Activated naive CD4-positive, alpha-beta T cell treated with anti-CD3 and anti-CD28 coated beads, Interleukin-2, amount 10 ng/mL, durations not matched to agents 5 hours and 36 hours (primary cell): ENCODE measurements around the gene PRDM7. TPM values are rescaled to one million over a fixed set of nuclear protein-coding genes. Genes with fewer than 3 reads are reported as not detected.

Experiments used
- total RNA-seq, 2 experiments: library from RNA; stranded (reverse); gene quantifications; one replicate each; pipeline ENCODE4 v1.2.3, GENCODE V29; 2021

Gene PRDM7
- total RNA-seq: not detected

GRCh38 chr16:90077240-90077756, at the start of gene PRDM7:
TSS of gene PRDM7 (minus strand) at chr16:90077331. CDS start at chr16:90075910, 1,421 bp downstream.

DNA sequence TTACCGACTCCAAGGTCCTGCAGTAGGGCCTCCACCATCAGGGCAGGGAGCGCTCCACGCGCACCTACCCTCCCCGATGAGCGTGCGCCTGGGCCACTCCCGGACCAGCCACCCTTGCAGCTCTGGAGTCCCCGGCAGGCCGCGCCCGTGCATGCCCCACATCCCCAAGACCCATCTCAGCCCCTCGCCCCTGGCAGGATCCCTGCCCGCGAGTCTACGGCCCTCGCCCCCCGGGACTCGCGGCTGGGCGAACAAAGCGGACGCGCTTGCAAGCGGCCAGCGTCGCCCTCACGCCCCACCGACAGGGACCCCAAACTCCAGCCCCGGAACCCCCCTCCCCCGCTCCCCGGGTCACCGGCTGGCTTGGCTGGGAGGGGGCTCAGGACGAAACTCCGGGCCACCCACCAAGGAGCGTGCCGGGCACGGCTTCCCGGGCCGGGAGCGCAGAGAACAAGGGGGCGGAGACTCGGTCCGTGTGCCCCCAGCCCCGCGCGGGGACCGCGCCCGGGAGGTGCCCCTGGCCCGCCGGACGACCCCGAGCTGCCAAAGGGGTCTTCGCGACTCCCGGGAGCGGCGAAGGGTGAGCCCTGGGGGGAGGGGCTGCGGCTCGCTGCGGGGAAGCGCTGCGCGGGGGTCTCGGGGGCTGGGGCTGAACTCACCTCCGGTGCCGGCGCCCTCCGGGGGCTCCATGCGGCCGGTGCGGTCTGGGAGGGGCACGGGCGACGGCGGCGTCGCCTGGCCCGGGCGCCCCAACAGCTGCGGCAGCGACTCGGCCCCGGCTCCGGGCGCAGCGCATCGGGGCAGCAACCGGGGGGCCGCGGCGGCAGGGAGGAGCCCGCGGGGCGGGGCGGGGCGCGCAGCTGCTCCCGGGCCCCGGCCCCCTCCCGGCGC, 58.2 kb downstream of the PRDM7 start, which contains the start of gene DBNDD1:
Gene DBNDD1, minus strand, starts transcription at position 805 of the 891 bp plus-strand sequence. Its CDS starts 115 bp downstream, at position 690.

Other genes starting within 250 kb of the PRDM7 start
- gene SPIRE2, start 248.9 kb downstream of the PRDM7 start, total RNA-seq: 1 to 10 TPM; 1.3 to 1.5 TPM
- gene TCF25, start 203.7 kb downstream of the PRDM7 start, total RNA-seq: 100 to 1,000 TPM; 177 to 190 TPM
- 1 to 10 TPM; 4.7 to 4.9 TPM for gene MC1R, start 158.5 kb downstream of the PRDM7 start, total RNA-seq
- under 1 TPM; 0.58 to 0.83 TPM for gene TUBB3, start 154.0 kb downstream of the PRDM7 start, total RNA-seq
- 10 to 100 TPM; 38.0 to 40.8 TPM for gene DEF8, start 128.6 kb downstream of the PRDM7 start, total RNA-seq
- gene DBNDD1, start 57.9 kb downstream of the PRDM7 start, total RNA-seq: under 1 TPM; 0.46 to 0.55 TPM